ENCODE data around the gene HHEX.

DNA sequence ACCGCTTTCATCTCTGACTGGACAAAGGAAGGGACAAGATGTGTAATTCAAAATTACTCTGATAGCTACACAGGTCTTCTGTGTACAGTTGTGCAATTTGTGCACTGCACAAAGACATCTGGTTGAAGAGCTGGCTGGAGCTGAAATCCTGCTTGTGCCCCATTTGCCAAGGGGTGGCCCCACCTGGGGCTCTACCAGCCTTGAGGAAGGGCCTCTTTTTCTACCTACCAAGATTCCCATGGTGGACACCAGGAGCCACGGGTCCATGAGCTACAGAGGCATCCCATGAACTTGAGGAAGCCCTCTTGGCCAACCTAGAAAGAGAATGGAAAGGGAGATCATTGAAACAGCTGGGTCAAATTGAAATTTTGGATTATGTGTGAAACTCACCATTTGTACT lies 43.2 kb downstream of the HHEX start:
- TF ChIP-seq PAX5 (IDR thresholded peaks at IDR 0.05; ENCODE audit: insufficient read depth, low read length, severe bottlenecking) (no peak), SPI1 (IDR thresholded peaks at IDR 0.05; ENCODE audit: low read depth, low read length) (no peak), POLR2A (IDR thresholded peaks at IDR 0.05; ENCODE audit: low read depth, low read length) (no peak), POU2F2 (IDR thresholded peaks at IDR 0.05; ENCODE audit: low read depth, low read length) (no peak)
